GM13976 (cell line): ENCODE results near the gene SYNM.

Source experiments
- DNase-seq: peaks from one replicate; pipeline ENCODE4 v3.0.0; 2012; ENCODE audit warnings: low spot score
- CTCF ChIP-seq: IDR thresholded peaks from 2 replicates; pipeline ENCODE4 v1.5.1; 2012; ENCODE audit warnings: borderline replicate concordance, mild to moderate bottlenecking; ENCODE audit not compliant: insufficient read depth; ENCODE audit errors: extremely low read depth, missing control alignments, control extremely low read depth
- in situ Hi-C: fragments of 300-500 bp; cut with MboI; formaldehyde crosslinking; loops from one replicate; pipeline ENCODE4 v1.12.0; 2022; ENCODE audit warnings: low sequenced_read_pairs, mixed read lengths, inconsistent platforms; ENCODE audit not compliant: unreplicated experiment

SYNM gene

GRCh38 chr15:99113547-99114271 is 8.8 kb downstream of the SYNM start:
- no peak for TF ChIP-seq CTCF
- in situ Hi-C loops, result no loop called here
- no peak for DNase-seq

DNA sequence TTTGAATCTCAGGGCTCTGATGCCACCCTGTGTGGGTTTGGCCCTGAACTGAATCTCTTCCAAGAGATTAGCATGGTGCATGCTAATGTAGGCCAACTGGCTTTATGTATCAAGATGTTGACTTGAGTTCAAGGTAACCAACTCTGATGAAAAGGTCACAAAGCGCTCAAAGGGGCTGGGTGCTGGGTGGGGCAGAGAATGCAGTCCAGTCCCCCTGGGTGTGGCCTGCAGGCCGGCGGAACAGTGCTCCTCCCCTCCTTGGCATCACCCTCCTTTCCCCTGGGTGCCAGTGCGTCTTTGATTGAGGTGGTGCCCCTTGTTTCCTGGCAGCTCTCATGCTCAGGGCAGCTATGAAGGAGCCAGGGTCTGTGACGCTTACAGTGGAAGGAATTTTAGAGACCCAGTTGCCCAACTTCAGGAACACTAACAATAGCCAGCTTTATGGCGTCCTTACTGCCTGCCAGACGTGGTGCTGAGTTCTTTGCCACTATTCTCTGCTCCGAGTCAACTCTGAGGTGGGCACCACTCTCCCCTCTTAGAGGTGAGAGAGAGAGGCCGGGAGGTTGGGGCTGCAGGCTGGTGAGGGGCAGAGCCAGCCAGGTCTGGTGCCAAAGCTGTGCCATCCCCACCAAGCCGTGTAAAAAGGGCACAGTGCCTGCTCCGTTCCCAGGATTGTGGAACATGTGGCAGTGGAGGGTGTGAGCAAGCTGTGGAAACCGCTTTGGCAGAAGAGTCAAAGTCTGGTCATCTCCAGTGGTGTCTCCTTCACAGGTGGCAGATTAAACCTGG is 9.8 kb downstream of the SYNM start:
- DNase-seq, result no peak
- in situ Hi-C loops, result no loop called here
- TF ChIP-seq CTCF, result no peak

DNA sequence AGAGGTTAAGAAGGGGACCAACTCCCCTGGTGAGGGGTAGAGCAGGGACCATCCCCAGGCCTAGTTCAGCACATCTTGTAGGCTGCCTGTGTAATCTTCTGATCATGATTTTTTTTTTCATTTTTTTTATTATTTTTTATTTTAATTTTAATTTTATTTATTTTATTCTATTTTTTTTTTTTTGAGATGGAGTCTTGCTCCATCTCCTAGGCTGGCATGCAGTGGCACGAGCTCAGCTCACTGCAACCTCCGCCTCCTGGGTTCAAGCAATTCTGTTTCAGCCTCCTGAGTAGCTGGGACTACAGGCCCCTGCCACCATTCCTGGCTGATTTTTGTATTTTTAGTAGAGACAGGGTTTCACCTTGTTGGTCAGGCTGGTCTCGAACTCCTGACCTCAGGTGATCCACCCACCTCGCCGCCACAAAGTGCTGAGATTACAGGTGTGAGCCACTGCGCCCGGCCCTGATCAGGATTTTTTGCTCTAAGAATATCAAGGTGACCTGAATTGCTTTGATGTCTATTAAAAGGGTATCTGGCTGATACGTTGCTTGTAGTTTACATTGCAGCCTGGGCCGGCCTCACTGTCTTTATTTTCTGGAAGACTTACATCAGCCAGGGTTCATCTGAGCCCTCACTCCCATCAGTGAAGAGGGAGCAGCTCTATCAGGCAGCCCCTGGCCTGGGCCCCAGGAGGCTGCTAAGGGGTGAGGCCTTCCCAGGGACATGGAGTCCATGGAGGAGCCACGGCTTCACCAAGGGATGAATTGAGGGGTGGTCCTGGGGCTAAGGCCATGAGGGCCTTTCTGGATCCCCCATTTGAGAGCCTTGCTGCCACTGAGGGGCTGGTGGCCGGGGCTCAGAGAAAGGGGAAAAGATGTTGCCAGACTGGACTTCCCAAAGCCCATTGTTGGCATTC is 10.7 kb downstream of the SYNM start:
- TF ChIP-seq CTCF, result no peak
- DNase-seq, result no peak
- in situ Hi-C loops, result no loop called here

DNA sequence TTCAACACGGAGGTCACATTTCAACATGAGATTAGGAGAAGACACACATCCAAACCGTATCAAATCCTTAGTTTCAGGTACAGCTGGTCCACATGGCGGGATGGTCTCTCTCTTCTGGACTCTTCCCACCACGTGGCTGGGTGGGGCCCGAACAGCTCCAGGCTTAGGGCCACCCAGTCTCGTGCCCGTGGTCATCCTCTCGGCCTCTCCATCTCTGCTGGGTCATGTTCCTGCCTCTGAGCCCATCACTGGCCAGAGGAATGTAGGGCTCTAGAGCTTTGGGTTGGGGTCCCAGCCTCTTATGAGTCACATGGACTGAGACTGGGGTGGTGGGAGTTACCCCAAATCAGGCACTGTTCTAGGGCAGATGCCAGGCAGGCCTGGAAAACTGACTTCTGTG is 12.2 kb downstream of the SYNM start:
- in situ Hi-C loops, result no loop called here
- TF ChIP-seq CTCF, result no peak
- DNase-seq, result no peak

GRCh38 chr15:99117563-99118257 is 12.8 kb downstream of the SYNM start:
- no peak for DNase-seq
- in situ Hi-C loops, result no loop called here
- no peak for TF ChIP-seq CTCF

DNA sequence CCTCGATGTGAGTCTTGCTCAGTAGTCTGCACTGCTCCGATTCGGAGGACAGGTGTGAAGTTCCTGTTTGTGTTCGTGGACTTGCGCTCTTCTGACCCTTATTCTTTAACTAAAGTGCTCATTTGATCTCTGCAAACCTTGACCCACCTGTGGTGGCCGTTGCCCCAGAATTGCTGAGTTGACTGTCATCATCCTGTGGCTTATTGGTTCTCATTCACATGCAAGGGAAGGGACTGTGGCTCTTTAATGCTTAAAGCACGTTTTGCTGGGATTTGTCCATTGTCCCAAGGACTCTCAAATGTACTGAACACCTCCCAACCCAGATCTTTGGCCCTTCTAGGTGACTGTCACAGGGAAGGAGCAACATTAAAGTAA is 13.4 kb downstream of the SYNM start:
- DNase-seq, result no peak
- in situ Hi-C loops, result no loop called here
- no peak for TF ChIP-seq CTCF
